Adipocyte (in vitro differentiated cells): ENCODE measurements around the gene PRKAR1A.

Source experiments
- DNase-seq: peaks from one replicate; pipeline ENCODE4 v3.0.0-alpha.2; 2015; ENCODE audit warnings: low read depth
- H3K27me3 ChIP-seq: replicated peaks from 2 replicates; pipeline ENCODE4 v1.7.0; 2013; ENCODE audit warnings: mild to moderate bottlenecking, low read length, moderate library complexity; ENCODE audit not compliant: control insufficient read depth, insufficient read depth
- H3K36me3 ChIP-seq: 2 replicates; pipeline ENCODE4 v1.7.0; 2013; ENCODE audit warnings: low read length, mild to moderate bottlenecking, moderate library complexity; ENCODE audit not compliant: control insufficient read depth, insufficient read depth, severe bottlenecking
- H3K4me1 ChIP-seq: 2 replicates; pipeline ENCODE4 v1.7.0; 2013; ENCODE audit warnings: mild to moderate bottlenecking, low read length, moderate library complexity; ENCODE audit not compliant: control insufficient read depth, insufficient read depth
- H3K4me3 ChIP-seq: 2 replicates; pipeline ENCODE4 v1.7.0; 2013; ENCODE audit warnings: mild to moderate bottlenecking, low read length, moderate library complexity
- H3K9ac ChIP-seq: 2 replicates; pipeline ENCODE4 v1.7.0; 2013; ENCODE audit warnings: mild to moderate bottlenecking, low read length, moderate library complexity
- H3K9me3 ChIP-seq: 2 replicates; pipeline ENCODE4 v1.7.0; 2013; ENCODE audit warnings: mild to moderate bottlenecking, low read length, moderate library complexity; ENCODE audit not compliant: control insufficient read depth

Gene PRKAR1A

GRCh38 chr17:68594552-68594951 is 82.3 kb downstream of the PRKAR1A start:
- Histone ChIP-seq H3K9ac (peak overlapping the region; percentile 30), H3K4me3 (peak overlapping the region; percentile 26), H3K36me3 (no peaks in the 10 kb centered on the region), H3K9me3 (no peaks in the 10 kb centered on the region), H3K27me3 (no peaks in the 10 kb centered on the region), H3K4me1 (peaks cover 74% of the 10 kb centered on the region)
- DNase-seq, result no peak

GRCh38 chr17:68595496-68595895 is 83.3 kb downstream of the PRKAR1A start:
- H3K4me3 ChIP-seq, result peak overlapping the region; percentile 26

GRCh38 chr17:68595986-68596385 is 83.8 kb downstream of the PRKAR1A start:
- Histone ChIP-seq H3K9me3 (no peaks in the 10 kb centered on the region), H3K4me1 (peaks cover 77% of the 10 kb centered on the region), H3K4me3 (no peak overlapping the region), H3K27me3 (no peaks in the 10 kb centered on the region), H3K36me3 (no peaks in the 10 kb centered on the region), H3K9ac (peak overlapping the region; percentile 30)
- DNase-seq, result no peak

More at GRCh38 chr17:68595496-68595895, 83.3 kb downstream of the PRKAR1A start:
- Histone ChIP-seq H3K36me3 (no peaks in the 10 kb centered on the region), H3K4me1 (peaks cover 77% of the 10 kb centered on the region), H3K9ac (peak overlapping the region; percentile 30), H3K9me3 (no peaks in the 10 kb centered on the region), H3K27me3 (no peaks in the 10 kb centered on the region)
- no peak for DNase-seq

- no peaks in the 10 kb centered on the region for H3K9me3 ChIP-seq
- H3K27me3 ChIP-seq, result no peaks in the 10 kb centered on the region
- peaks cover 74% of the 10 kb centered on the region for H3K4me1 ChIP-seq
- no peaks in the 10 kb centered on the region for H3K36me3 ChIP-seq
- no peak overlapping the region for H3K4me3 ChIP-seq
- H3K9ac ChIP-seq, result no peak overlapping the region
- DNase-seq, result no peak
These were observed 84.2 kb downstream of the PRKAR1A start for GRCh38 chr17:68596411-68596945.

- H3K27me3 ChIP-seq, result no peaks in the 10 kb centered on the region
These were observed 85.8 kb downstream of the PRKAR1A start for GRCh38 chr17:68598074-68598473.

GRCh38 chr17:68598545-68598961 is 86.3 kb downstream of the PRKAR1A start:
- Histone ChIP-seq H3K27me3 (no peaks in the 10 kb centered on the region), H3K4me3 (peak overlapping the region; percentile 89), H3K9ac (peak overlapping the region; percentile 94), H3K9me3 (no peaks in the 10 kb centered on the region), H3K36me3 (no peaks in the 10 kb centered on the region), H3K4me1 (peaks cover 62% of the 10 kb centered on the region)
- DNase-seq, result no peak

More at GRCh38 chr17:68598074-68598473, 85.8 kb downstream of the PRKAR1A start:
- H3K4me1 ChIP-seq, result peaks cover 66% of the 10 kb centered on the region
- H3K36me3 ChIP-seq, result no peaks in the 10 kb centered on the region
- peak overlapping the region; percentile 89 for H3K4me3 ChIP-seq
- no peaks in the 10 kb centered on the region for H3K9me3 ChIP-seq
- DNase-seq, result no peak
- H3K9ac ChIP-seq, result peak overlapping the region; percentile 94

- H3K4me1 ChIP-seq, result peaks cover 57% of the 10 kb centered on the region
- no peaks in the 10 kb centered on the region for H3K36me3 ChIP-seq
- no peak for DNase-seq
- no peaks in the 10 kb centered on the region for H3K9me3 ChIP-seq
- H3K4me3 ChIP-seq, result peak overlapping the region; percentile 89
- H3K9ac ChIP-seq, result peak overlapping the region; percentile 94
- H3K27me3 ChIP-seq, result no peaks in the 10 kb centered on the region
These were observed 86.9 kb downstream of the PRKAR1A start for GRCh38 chr17:68599091-68599490.

- peaks cover 52% of the 10 kb centered on the region for H3K4me1 ChIP-seq
- H3K36me3 ChIP-seq, result no peaks in the 10 kb centered on the region
- no peaks in the 10 kb centered on the region for H3K9me3 ChIP-seq
- no peak for DNase-seq
- peak overlapping the region; percentile 89 for H3K4me3 ChIP-seq
- no peaks in the 10 kb centered on the region for H3K27me3 ChIP-seq
- H3K9ac ChIP-seq, result peak overlapping the region; percentile 94
These were observed 87.4 kb downstream of the PRKAR1A start for GRCh38 chr17:68599552-68600066.

GRCh38 chr17:68600067-68600930 is 88.1 kb downstream of the PRKAR1A start:
- Histone ChIP-seq H3K4me3 (peak overlapping the region; percentile 89), H3K27me3 (no peaks in the 10 kb centered on the region), H3K4me1 (peaks cover 45% of the 10 kb centered on the region), H3K9me3 (no peaks in the 10 kb centered on the region), H3K9ac (peak overlapping the region; percentile 94), H3K36me3 (no peaks in the 10 kb centered on the region)
- peak; percentile 45 for DNase-seq
